ENCODE data around the gene TOMM7.

Gene TOMM7

GRCh38 chr7:22864855-22865601 is 42.4 kb upstream of the TOMM7 start:
- H3K36me3 ChIP-seq (ENCODE audit: control insufficient read depth, low read length), result peaks cover 16% of the 10 kb centered on the region
- no peaks in the 10 kb centered on the region for H3K9me3 ChIP-seq (ENCODE audit: control insufficient read depth, insufficient read depth, low read length)
- peaks cover 43% of the 10 kb centered on the region for H3F3A ChIP-seq (ENCODE audit: control insufficient read depth, insufficient read depth)
- H3K4me3 ChIP-seq (ENCODE audit: low read length), result no peak overlapping the region
- no peak overlapping the region for H3K27ac ChIP-seq (ENCODE audit: low read depth, low read length)
- no peaks in the 10 kb centered on the region for H3K79me2 ChIP-seq (ENCODE audit: control insufficient read depth, low read length)
- H3K27me3 ChIP-seq (ENCODE audit: control insufficient read depth, low read length), result no peaks in the 10 kb centered on the region
- TF ChIP-seq CTCF (IDR thresholded peaks at IDR 0.05; ENCODE audit: low read depth, low read length, poor library complexity, severe bottlenecking), result no peak
- TF ChIP-seq EZH2phosphoT487 (IDR thresholded peaks at IDR 0.05; ENCODE audit: borderline replicate concordance, low read length), result no peak
- H3K4me2 ChIP-seq (ENCODE audit: low read length), result no peak overlapping the region
- H3K4me1 ChIP-seq (ENCODE audit: control insufficient read depth, low read length), result 0 out of 2 replicates have a peak, but pooled peaks cover 5% of the 10 kb centered on the region
- no peaks in the 10 kb centered on the region for H4K20me1 ChIP-seq (ENCODE audit: control insufficient read depth, insufficient read depth, low read depth, low read length)
- no peaks in the 10 kb centered on the region for H3K9me2 ChIP-seq (replicated peaks; ENCODE audit: control insufficient read depth, low read length)

GRCh38 chr7:22864301-22864700 is 41.7 kb upstream of the TOMM7 start:
- no peaks in the 10 kb centered on the region for H3K9me2 ChIP-seq (replicated peaks; ENCODE audit: control insufficient read depth, low read length)
- no peaks in the 10 kb centered on the region for H3K79me2 ChIP-seq (ENCODE audit: control insufficient read depth, low read length)
- TF ChIP-seq EZH2phosphoT487 (IDR thresholded peaks at IDR 0.05; ENCODE audit: borderline replicate concordance, low read length) (no peak), CTCF (IDR thresholded peaks at IDR 0.05; ENCODE audit: low read depth, low read length, poor library complexity, severe bottlenecking) (no peak)
- peaks cover 24% of the 10 kb centered on the region for H3K36me3 ChIP-seq (ENCODE audit: control insufficient read depth, low read length)
- no peak overlapping the region for H3K27ac ChIP-seq (ENCODE audit: low read depth, low read length)
- peaks cover 51% of the 10 kb centered on the region for H3F3A ChIP-seq (ENCODE audit: control insufficient read depth, insufficient read depth)
- no peak overlapping the region for H3K4me3 ChIP-seq (ENCODE audit: low read length)
- H3K9me3 ChIP-seq (ENCODE audit: control insufficient read depth, insufficient read depth, low read length), result no peaks in the 10 kb centered on the region
- no peaks in the 10 kb centered on the region for H4K20me1 ChIP-seq (ENCODE audit: control insufficient read depth, insufficient read depth, low read depth, low read length)
- no peaks in the 10 kb centered on the region for H3K27me3 ChIP-seq (ENCODE audit: control insufficient read depth, low read length)
- H3K4me2 ChIP-seq (ENCODE audit: low read length), result no peak overlapping the region
- H3K4me1 ChIP-seq (ENCODE audit: control insufficient read depth, low read length), result peaks cover 11% of the 10 kb centered on the region

GRCh38 chr7:22863156-22863899 is 40.7 kb upstream of the TOMM7 start:
- Histone ChIP-seq H3K79me2 (ENCODE audit: control insufficient read depth, low read length) (no peaks in the 10 kb centered on the region), H4K20me1 (ENCODE audit: control insufficient read depth, insufficient read depth, low read depth, low read length) (no peaks in the 10 kb centered on the region; the same call in 1 of the 2 replicates), H3K9me3 (ENCODE audit: control insufficient read depth, insufficient read depth, low read length) (no peaks in the 10 kb centered on the region), H3K4me3 (ENCODE audit: low read length) (no peak overlapping the region), H3K9me2 (replicated peaks; ENCODE audit: control insufficient read depth, low read length) (no peaks in the 10 kb centered on the region), H3K27me3 (ENCODE audit: control insufficient read depth, low read length) (no peaks in the 10 kb centered on the region), H3K27ac (ENCODE audit: low read depth, low read length) (no peak overlapping the region), H3K4me2 (ENCODE audit: low read length) (no peak overlapping the region), H3F3A (ENCODE audit: control insufficient read depth, insufficient read depth) (peaks cover 60% of the 10 kb centered on the region), H3K36me3 (ENCODE audit: control insufficient read depth, low read length) (peaks cover 33% of the 10 kb centered on the region), H3K4me1 (ENCODE audit: control insufficient read depth, low read length) (peaks cover 21% of the 10 kb centered on the region)
- TF ChIP-seq EZH2phosphoT487 (IDR thresholded peaks at IDR 0.05; ENCODE audit: borderline replicate concordance, low read length) (no peak), CTCF (IDR thresholded peaks at IDR 0.05; ENCODE audit: low read depth, low read length, poor library complexity, severe bottlenecking) (no peak)

Data from DOHH2 (cell line).